PC-3 (cell line): Measurements from ENCODE around the gene PHKA1. TPM values are rescaled to one million over a fixed set of nuclear protein-coding genes. Genes with fewer than 3 reads are reported as not detected.
"Not testable (repeated sequence)": the region's sequence is repeated elsewhere in the genome, so short reads cannot be mapped to it uniquely, and the experiment has no call there.

Experiments
- ATAC-seq: fragments of 200-7000 bp; cut with Tn5 transposase; 2 replicates; pipeline ENCODE4 v1.9.1; 2020; ENCODE audit warnings: mild to moderate bottlenecking, moderate library complexity
- BruUV-seq: library from RNA; stranded (reverse); fragments of 400-500 nt; replicated peaks from 2 replicates; lab custom pipeline; 2021; lab: Mats Ljungman, UMichigan
- CTCF ChIA-PET: fragments of 300-600 bp; sonication (Branson Sonifier 250); formaldehyde crosslinking; loops from one replicate; lab custom pipeline; 2022; ENCODE audit warnings: antibody characterized with exemption; lab: Charles Lee
- POLR2A ChIA-PET: fragments of 300-600 bp; sonication (Branson Sonifier 250); formaldehyde crosslinking; loops from one replicate; lab custom pipeline; 2022; ENCODE audit warnings: antibody characterized with exemption; ENCODE audit not compliant: unreplicated experiment; lab: Charles Lee
- DNase-seq: peaks from one replicate; pipeline ENCODE4 v3.0.0-alpha.2; 2015
- H2AFZ ChIP-seq: fragments of 300-600 bp; sonication (generic); 2 replicates; pipeline ENCODE4 v1.6.0; 2016; ENCODE audit warnings: antibody characterized with exemption, low read length
- H3F3A ChIP-seq: fragments of 300-600 bp; sonication (generic); one replicate; pipeline ENCODE4 v1.6.0; 2017; ENCODE audit warnings: antibody characterized with exemption, low read length, control low read depth, mild to moderate bottlenecking; ENCODE audit not compliant: unreplicated experiment
- H3K27ac ChIP-seq: fragments of 300-600 bp; sonication (generic); 2 replicates; pipeline ENCODE4 v1.5.1; 2016; ENCODE audit warnings: mild to moderate bottlenecking, low read length
- H3K27me3 ChIP-seq: fragments of 300-600 bp; sonication (generic); 2 replicates; pipeline ENCODE4 v1.6.1; 2016; ENCODE audit warnings: low read length, mixed read lengths
- H3K36me3 ChIP-seq: fragments of 300-600 bp; sonication (generic); 2 replicates; pipeline ENCODE4 v1.6.1; 2016; ENCODE audit warnings: low read depth, mixed run types, low read length, mixed read lengths
- H3K4me1 ChIP-seq: fragments of 300-600 bp; sonication (generic); 2 replicates; pipeline ENCODE4 v1.5.1; 2016; ENCODE audit warnings: low read length; ENCODE audit not compliant: insufficient read depth
- H3K4me2 ChIP-seq: fragments of 300-600 bp; sonication (generic); 2 replicates; pipeline ENCODE4 v1.6.0; 2016; ENCODE audit warnings: low read length
- H3K4me3 ChIP-seq: fragments of 300-600 bp; sonication (generic); 2 replicates; pipeline ENCODE4 v1.5.1; 2016; ENCODE audit warnings: mild to moderate bottlenecking, low read length, mixed read lengths
- H3K79me2 ChIP-seq: fragments of 300-600 bp; sonication (generic); 2 replicates; pipeline ENCODE4 v1.6.1; 2017; ENCODE audit warnings: low read length, mixed read lengths
- H3K9ac ChIP-seq: fragments of 300-600 bp; sonication (generic); 2 replicates; pipeline ENCODE4 v1.6.0; 2016; ENCODE audit warnings: mild to moderate bottlenecking, low read length
- H3K9me2 ChIP-seq: fragments of 300-600 bp; sonication (generic); replicated peaks from 2 replicates; pipeline ENCODE4 v1.6.1; 2016; ENCODE audit warnings: mixed run types, low read length, mixed read lengths
- H3K9me3 ChIP-seq: fragments of 300-600 bp; sonication (generic); 2 replicates; pipeline ENCODE4 v1.6.1; 2016; ENCODE audit warnings: low read length, mixed read lengths
- H4K20me1 ChIP-seq: fragments of 300-600 bp; sonication (generic); 2 replicates; pipeline ENCODE4 v1.6.1; 2016; ENCODE audit warnings: low read length, mixed read lengths
- EZH2 ChIP-seq: fragments of 300-600 bp; sonication (generic); IDR thresholded peaks from one replicate; pipeline ENCODE4 v1.6.1; 2017; ENCODE audit warnings: antibody characterized with exemption, mild to moderate bottlenecking, low read length; ENCODE audit not compliant: unreplicated experiment
- EZH2phosphoT487 ChIP-seq: fragments of 300-600 bp; sonication (generic); IDR thresholded peaks from 2 replicates; pipeline ENCODE4 v1.6.1; 2018; ENCODE audit warnings: mild to moderate bottlenecking, antibody characterized with exemption, low read length, borderline replicate concordance
- intact Hi-C: fragments of 100-400 bp; cut with micrococcal nuclease; formaldehyde crosslinking; loops from 2 replicates; pipeline ENCODE4 v1.9.0; 2023
- total RNA-seq: library from RNA; depleted of rRNA; stranded (reverse); fragments of >200 nt; gene quantifications from 2 replicates; pipeline ENCODE4 v1.2.3, GENCODE V29; 2014
- TF ChIP-seq, protein P1 (sequence below): fragments of 300-600 bp; sonication (generic); conservative IDR thresholded peaks from 2 replicates; pipeline ENCODE4 v1.5.1; 2017; ENCODE audit warnings: antibody characterized with exemption, low read depth, mild to moderate bottlenecking, low read length

Gene PHKA1
- total RNA-seq, 1 experiment from 2014 or later = 28.5 TPM

DNA sequence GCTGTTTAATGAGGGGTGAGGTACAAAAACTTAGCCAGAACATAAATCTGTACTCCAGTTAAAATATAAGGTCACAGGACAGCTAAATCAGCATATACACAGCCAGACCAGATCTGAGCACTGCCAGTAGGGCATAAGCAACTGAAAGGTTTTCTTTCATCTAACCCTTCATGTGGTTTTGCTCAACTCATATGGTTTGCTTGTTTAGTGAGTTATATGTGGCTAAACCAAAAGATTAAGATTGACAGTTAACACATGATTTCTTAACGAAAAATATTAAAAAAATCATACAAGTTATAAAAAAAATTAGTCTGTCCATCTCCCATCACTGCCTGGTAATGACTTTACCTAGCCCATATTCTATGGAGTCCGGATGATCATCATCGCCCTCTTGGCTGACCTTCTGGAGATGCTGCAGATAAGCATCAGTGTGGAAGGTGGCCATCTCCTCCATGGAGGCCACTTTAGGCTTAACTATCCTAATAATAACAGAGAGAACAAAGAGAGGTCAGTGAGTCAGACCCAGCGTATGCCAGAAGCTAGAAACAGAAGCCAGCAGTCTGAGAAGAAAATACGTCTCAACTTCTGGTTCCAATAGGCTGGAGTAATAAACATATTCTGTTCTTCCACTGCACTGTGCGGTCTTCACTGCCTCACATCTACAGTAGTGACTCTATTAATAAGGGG is 145.6 kb downstream of the PHKA1 start:
- Histone ChIP-seq H4K20me1 (peaks cover 21% of the 10 kb centered on the region), H3K27ac (peak overlapping the region; percentile 63), H3K4me2 (peak overlapping the region; percentile 68), H3K9me3 (no peaks in the 10 kb centered on the region), H3K4me1 (peaks cover 35% of the 10 kb centered on the region), H3K36me3 (peaks cover 23% of the 10 kb centered on the region), H2AFZ (no peak overlapping the region), H3K27me3 (no peaks in the 10 kb centered on the region), H3K9me2 (no peaks in the 10 kb centered on the region), H3K4me3 (peak overlapping the region; percentile 9; the same call in 1 of the 2 replicates), H3K9ac (no peak overlapping the region), H3K79me2 (peaks cover 13% of the 10 kb centered on the region), H3F3A (peaks cover 13% of the 10 kb centered on the region)
- TF ChIP-seq EZH2 (no peak), EZH2phosphoT487 (no peak)
- TF ChIP-seq, protein P1, sequence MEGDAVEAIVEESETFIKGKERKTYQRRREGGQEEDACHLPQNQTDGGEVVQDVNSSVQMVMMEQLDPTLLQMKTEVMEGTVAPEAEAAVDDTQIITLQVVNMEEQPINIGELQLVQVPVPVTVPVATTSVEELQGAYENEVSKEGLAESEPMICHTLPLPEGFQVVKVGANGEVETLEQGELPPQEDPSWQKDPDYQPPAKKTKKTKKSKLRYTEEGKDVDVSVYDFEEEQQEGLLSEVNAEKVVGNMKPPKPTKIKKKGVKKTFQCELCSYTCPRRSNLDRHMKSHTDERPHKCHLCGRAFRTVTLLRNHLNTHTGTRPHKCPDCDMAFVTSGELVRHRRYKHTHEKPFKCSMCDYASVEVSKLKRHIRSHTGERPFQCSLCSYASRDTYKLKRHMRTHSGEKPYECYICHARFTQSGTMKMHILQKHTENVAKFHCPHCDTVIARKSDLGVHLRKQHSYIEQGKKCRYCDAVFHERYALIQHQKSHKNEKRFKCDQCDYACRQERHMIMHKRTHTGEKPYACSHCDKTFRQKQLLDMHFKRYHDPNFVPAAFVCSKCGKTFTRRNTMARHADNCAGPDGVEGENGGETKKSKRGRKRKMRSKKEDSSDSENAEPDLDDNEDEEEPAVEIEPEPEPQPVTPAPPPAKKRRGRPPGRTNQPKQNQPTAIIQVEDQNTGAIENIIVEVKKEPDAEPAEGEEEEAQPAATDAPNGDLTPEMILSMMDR = no peak
- ChIA-PET CTCF (no interaction called here), POLR2A (no interaction called here)
- peak; percentile 83 for DNase-seq
- ATAC-seq = peak; percentile 53
- BruUV-seq = no TSS peak
- intact Hi-C loops = no loop called here

DNA sequence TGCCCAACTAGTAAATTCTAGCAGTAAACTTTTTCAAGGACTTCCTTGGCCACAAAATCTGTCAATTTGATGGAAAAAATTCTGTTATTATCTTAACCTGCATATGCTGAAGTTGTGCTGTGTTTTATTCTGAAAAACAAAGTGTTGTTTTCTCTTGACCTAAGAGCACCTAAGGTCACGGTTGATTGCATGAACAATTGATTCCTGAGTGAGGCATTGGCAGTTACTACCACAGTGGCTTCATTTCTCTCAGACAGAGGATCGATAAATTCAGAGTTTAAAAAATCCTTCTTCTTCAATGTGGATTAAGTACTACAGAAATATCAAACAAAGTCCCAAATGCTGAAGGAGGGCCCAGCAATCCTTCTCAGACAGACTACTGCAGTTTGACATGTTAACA is 147.7 kb downstream of the PHKA1 start:
- H3K9me3 ChIP-seq = no peaks in the 10 kb centered on the region
- no peak overlapping the region for H3K4me2 ChIP-seq
- peaks cover 23% of the 10 kb centered on the region for H3K36me3 ChIP-seq
- no peaks in the 10 kb centered on the region for H3K9me2 ChIP-seq
- H4K20me1 ChIP-seq = peaks cover 21% of the 10 kb centered on the region
- no peaks in the 10 kb centered on the region for H3K27me3 ChIP-seq
- ChIA-PET POLR2A (no interaction called here), CTCF (no interaction called here)
- TF ChIP-seq, protein P1 = no peak
- TF ChIP-seq EZH2phosphoT487 (no peak), EZH2 (no peak)
- peaks cover 33% of the 10 kb centered on the region for H3K4me1 ChIP-seq
- H3K9ac ChIP-seq = no peak overlapping the region
- DNase-seq (no peak), ATAC-seq (no peak)
- intact Hi-C loops = no loop called here
- no peak overlapping the region for H3K27ac ChIP-seq
- no peak overlapping the region for H2AFZ ChIP-seq
- BruUV-seq = no TSS peak
- H3K79me2 ChIP-seq = 0 out of 2 replicates have a peak, but pooled peaks cover 5% of the 10 kb centered on the region
- peaks cover 13% of the 10 kb centered on the region for H3F3A ChIP-seq
- no peak overlapping the region for H3K4me3 ChIP-seq

DNA sequence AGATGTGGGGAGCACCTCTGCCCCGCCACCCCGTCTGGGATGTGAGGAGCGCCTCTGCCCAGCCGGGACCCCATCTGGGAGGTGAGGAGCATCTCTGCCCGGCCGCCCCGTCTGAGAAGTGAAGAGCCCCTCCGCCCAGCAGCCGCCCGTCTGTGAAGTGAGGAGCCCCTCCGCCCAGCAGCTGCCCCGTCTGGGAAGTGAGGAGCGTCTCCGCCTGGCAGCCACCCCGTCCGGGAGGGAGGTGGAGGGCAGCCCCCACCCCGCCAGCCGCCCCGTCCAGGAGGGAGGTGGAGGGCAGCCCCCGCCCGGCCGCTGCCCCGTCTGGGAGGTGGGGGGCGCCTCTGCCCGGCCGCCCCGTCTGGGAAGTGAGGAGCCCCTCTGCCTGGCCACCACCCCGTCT is 154.5 kb downstream of the PHKA1 start:
- H3K4me2 ChIP-seq, H3K27me3 ChIP-seq, POLR2A ChIA-PET, H2AFZ ChIP-seq, H3F3A ChIP-seq, DNase-seq, intact Hi-C loops, BruUV-seq, H3K4me3 ChIP-seq, H3K4me1 ChIP-seq, ATAC-seq, CTCF ChIA-PET, H4K20me1 ChIP-seq, H3K27ac ChIP-seq, H3K9me3 ChIP-seq, H3K36me3 ChIP-seq, H3K79me2 ChIP-seq, H3K9me2 ChIP-seq, H3K9ac ChIP-seq: not testable (repeated sequence)
